Suprapubic skin (tissue), 4 donors: ENCODE measurements around the gene MAK.

Experiments
- CTCF ChIP-seq, 2 donors: fragments of 200-600 bp in 1 of 2; fragments of 450-650 bp in 1 of 2; sonication (generic) in 1 of 2; IDR thresholded peaks; one replicate each; pipeline ENCODE4 v1.5.1; 2016 to 2019; ENCODE audit warnings: antibody characterized with exemption in 2 of 2, mild to moderate bottlenecking in 1 of 2, moderate library complexity in 1 of 2
- POLR2A ChIP-seq, 2 donors: fragments of 450-650 bp; IDR thresholded peaks; one replicate each; pipeline ENCODE4 v1.6.1; 2017; ENCODE audit warnings: antibody characterized with exemption in 2 of 2, mild to moderate bottlenecking in 2 of 2, moderate library complexity in 2 of 2
- POLR2AphosphoS5 ChIP-seq, 3 donors: sonication (generic); formaldehyde crosslinking; IDR thresholded peaks; one replicate each; pipeline ENCODE4 v1.6.1; 2017; ENCODE audit warnings: antibody characterized with exemption in 3 of 3

GRCh38 chr6:10725716-10726115 is 112.6 kb downstream of the MAK start:
- no peak for TF ChIP-seq CTCF (IDR thresholded peaks at IDR 0.05)
- no peak for TF ChIP-seq POLR2A (IDR thresholded peaks at IDR 0.05)
- TF ChIP-seq POLR2AphosphoS5 (IDR thresholded peaks at IDR 0.05) = no peak
